ENCODE results near the gene MLKL. TPM values are rescaled to one million over a fixed set of nuclear protein-coding genes. Genes with fewer than 3 reads are reported as not detected.

MLKL gene
- total and polyA plus RNA-seq, 2 of the 13 experiments (the other 11 are each of a cell fraction or from before 2014, with no cell fraction given): 6.4 to 10.7 TPM

DNA sequence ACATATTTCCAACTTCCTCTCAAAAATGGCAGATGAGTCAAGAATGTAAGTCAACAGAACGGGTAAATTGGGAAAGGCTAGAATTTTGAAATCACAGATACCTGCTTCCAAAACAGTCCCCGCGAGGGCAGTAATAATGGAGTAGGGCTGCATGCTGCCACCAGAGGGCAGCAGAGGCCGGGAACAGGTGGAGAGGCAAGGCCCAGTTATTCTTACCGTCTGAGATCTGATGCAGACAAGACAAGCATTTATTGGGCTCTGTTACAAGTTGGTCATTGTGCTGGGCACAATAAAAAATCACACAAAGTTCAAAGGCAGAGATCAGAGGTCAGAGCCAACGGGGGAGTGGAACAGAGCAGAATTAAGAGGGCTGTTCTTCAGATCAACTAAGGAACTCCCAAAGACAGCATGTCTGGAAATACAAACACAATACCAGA, 8.8 kb upstream of the MLKL start (continued):
- TF ChIP-seq, protein P1, sequence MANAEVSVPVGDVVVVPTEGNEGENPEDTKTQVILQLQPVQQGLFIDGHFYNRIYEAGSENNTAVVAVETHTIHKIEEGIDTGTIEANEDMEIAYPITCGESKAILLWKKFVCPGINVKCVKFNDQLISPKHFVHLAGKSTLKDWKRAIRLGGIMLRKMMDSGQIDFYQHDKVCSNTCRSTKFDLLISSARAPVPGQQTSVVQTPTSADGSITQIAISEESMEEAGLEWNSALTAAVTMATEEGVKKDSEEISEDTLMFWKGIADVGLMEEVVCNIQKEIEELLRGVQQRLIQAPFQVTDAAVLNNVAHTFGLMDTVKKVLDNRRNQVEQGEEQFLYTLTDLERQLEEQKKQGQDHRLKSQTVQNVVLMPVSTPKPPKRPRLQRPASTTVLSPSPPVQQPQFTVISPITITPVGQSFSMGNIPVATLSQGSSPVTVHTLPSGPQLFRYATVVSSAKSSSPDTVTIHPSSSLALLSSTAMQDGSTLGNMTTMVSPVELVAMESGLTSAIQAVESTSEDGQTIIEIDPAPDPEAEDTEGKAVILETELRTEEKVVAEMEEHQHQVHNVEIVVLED (CRISPR knock-in tag; IDR thresholded peaks at IDR 0.05; ENCODE audit: borderline replicate concordance): 0 out of 2 replicates have a peak, but pooled peaks have one; percentile 14
- TF ChIP-seq TARDBP (CRISPR knock-in tag; IDR thresholded peaks at IDR 0.05): no peak
- TF ChIP-seq SAP130 (CRISPR knock-in tag; IDR thresholded peaks at IDR 0.05; ENCODE audit: low read depth): 0 out of 2 replicates have a peak, but pooled peaks have one; percentile 39
- TF ChIP-seq MED1 (CRISPR knock-in tag; IDR thresholded peaks at IDR 0.05): peak; percentile 43; the same call in 1 of the 2 replicates
- TF ChIP-seq, protein P2, sequence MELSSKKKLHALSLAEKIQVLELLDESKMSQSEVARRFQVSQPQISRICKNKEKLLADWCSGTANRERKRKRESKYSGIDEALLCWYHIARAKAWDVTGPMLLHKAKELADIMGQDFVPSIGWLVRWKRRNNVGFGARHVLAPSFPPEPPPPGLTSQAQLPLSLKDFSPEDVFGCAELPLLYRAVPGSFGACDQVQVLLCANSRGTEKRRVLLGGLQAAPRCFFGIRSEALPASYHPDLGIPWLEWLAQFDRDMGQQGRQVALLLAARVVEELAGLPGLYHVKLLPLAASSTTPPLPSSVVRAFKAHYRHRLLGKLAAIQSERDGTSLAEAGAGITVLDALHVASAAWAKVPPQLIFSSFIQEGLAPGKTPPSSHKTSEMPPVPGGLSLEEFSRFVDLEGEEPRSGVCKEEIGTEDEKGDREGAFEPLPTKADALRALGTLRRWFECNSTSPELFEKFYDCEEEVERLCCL (CRISPR knock-in tag; IDR thresholded peaks at IDR 0.05; ENCODE audit: borderline replicate concordance): no peak
- TF ChIP-seq NFE2 (CRISPR knock-in tag; IDR thresholded peaks at IDR 0.05): no peak
- no peak for TF ChIP-seq TCF7L2 (IDR thresholded peaks at IDR 0.05; ENCODE audit: low read depth, low read length)
- no peak for TF ChIP-seq ZNF234 (CRISPR knock-in tag; conservative IDR thresholded peaks at IDR 0.05)
- TF ChIP-seq NFKBIZ (CRISPR knock-in tag; IDR thresholded peaks at IDR 0.05): no peak
- peak; percentile 55; the same call in 1 of the 2 replicates for TF ChIP-seq KAT8 (CRISPR knock-in tag; IDR thresholded peaks at IDR 0.05)
- no peak for TF ChIP-seq ATF7-NPFF (CRISPR knock-in tag; IDR thresholded peaks at IDR 0.05; ENCODE audit: low read depth)
- TF ChIP-seq ZKSCAN1 (IDR thresholded peaks at IDR 0.05; ENCODE audit: low read length): no peak
- TF ChIP-seq TAF15 (IDR thresholded peaks at IDR 0.05; ENCODE audit: low read depth, low read length, poor library complexity, severe bottlenecking): no peak
- TF ChIP-seq SMC3 (IDR thresholded peaks at IDR 0.05; ENCODE audit: low read length): peak; percentile 99
- TF ChIP-seq, protein P3, sequence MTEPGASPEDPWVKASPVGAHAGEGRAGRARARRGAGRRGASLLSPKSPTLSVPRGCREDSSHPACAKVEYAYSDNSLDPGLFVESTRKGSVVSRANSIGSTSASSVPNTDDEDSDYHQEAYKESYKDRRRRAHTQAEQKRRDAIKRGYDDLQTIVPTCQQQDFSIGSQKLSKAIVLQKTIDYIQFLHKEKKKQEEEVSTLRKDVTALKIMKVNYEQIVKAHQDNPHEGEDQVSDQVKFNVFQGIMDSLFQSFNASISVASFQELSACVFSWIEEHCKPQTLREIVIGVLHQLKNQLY (CRISPR knock-in tag; IDR thresholded peaks at IDR 0.05): no peak
- TF ChIP-seq YY1 (IDR thresholded peaks at IDR 0.05; ENCODE audit: insufficient read depth, insufficient replicate concordance, low read depth, low read length): peak; percentile 59
- TF ChIP-seq ZBTB7B (CRISPR knock-in tag; IDR thresholded peaks at IDR 0.05): no peak
- no peak for TF ChIP-seq SRSF9 (IDR thresholded peaks at IDR 0.05; ENCODE audit: borderline replicate concordance, insufficient read depth, low read depth, low read length, poor library complexity, severe bottlenecking)
- no peak for TF ChIP-seq ZNF460 (CRISPR knock-in tag; IDR thresholded peaks at IDR 0.05; ENCODE audit: borderline replicate concordance)
- no peak for TF ChIP-seq ZNF282 (IDR thresholded peaks at IDR 0.05; ENCODE audit: partially characterized antibody)
- no peak for TF ChIP-seq TEAD2 (CRISPR knock-in tag; IDR thresholded peaks at IDR 0.05)
- TF ChIP-seq, protein P4, sequence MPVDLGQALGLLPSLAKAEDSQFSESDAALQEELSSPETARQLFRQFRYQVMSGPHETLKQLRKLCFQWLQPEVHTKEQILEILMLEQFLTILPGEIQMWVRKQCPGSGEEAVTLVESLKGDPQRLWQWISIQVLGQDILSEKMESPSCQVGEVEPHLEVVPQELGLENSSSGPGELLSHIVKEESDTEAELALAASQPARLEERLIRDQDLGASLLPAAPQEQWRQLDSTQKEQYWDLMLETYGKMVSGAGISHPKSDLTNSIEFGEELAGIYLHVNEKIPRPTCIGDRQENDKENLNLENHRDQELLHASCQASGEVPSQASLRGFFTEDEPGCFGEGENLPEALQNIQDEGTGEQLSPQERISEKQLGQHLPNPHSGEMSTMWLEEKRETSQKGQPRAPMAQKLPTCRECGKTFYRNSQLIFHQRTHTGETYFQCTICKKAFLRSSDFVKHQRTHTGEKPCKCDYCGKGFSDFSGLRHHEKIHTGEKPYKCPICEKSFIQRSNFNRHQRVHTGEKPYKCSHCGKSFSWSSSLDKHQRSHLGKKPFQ (CRISPR knock-in tag; IDR thresholded peaks at IDR 0.05; ENCODE audit: insufficient replicate concordance): no peak
- no peak for TF ChIP-seq TGIF2 (CRISPR knock-in tag; IDR thresholded peaks at IDR 0.05)
- TF ChIP-seq ZNF274 (CRISPR knock-in tag; IDR thresholded peaks at IDR 0.05): no peak
- no peak for TF ChIP-seq GZF1 (CRISPR knock-in tag; IDR thresholded peaks at IDR 0.05)
- TF ChIP-seq HOXA9 (CRISPR knock-in tag; IDR thresholded peaks at IDR 0.05; ENCODE audit: borderline replicate concordance): no peak
- TF ChIP-seq ZNF782 (CRISPR knock-in tag; IDR thresholded peaks at IDR 0.05; ENCODE audit: borderline replicate concordance): no peak

All from HepG2 (cell line).